H1 (cell line): ENCODE data around the gene AADACL2. TPM values are rescaled to one million over a fixed set of nuclear protein-coding genes. Genes with fewer than 3 reads are reported as not detected.

Source experiments
- YY1 ChIP-seq: IDR thresholded peaks from 2 replicates; pipeline ENCODE4 v1.6.1; 2011; ENCODE audit warnings: low read depth, mild to moderate bottlenecking, low read length
- polyA plus RNA-seq, 7 experiments: library from polyadenylated mRNA; depleted of rRNA in 3 of 7; stranded (reverse) in 5 of 7; unstranded in 2 of 7; fragments of >200 nt in 5 of 7; fragments of 200-250 nt in 2 of 7; gene quantifications; 1 replicate in 5 of 7; 2 replicates in 1 of 7; 4 replicates in 1 of 7; pipeline versions ENCODE4 v1.2.1 to v1.2.3, GENCODE V29; 2011 to 2013; ENCODE audit warnings: missing spikeins in 2 of 7, mixed read lengths in 2 of 7
- total RNA-seq: library from RNA; stranded (reverse); fragmentation: NEBNext Ultra II Directional; extraction: Animal tissue kit (Norgen Biotek cat#: 25700); gene quantifications from 2 replicates; pipeline ENCODE4 v1.2.1, GENCODE V29; 2021

The AADACL2 gene
- total and polyA plus RNA-seq, 2 of the 8 experiments (the other 6 are each of a cell fraction or from before 2014, with no cell fraction given), result not detected

DNA sequence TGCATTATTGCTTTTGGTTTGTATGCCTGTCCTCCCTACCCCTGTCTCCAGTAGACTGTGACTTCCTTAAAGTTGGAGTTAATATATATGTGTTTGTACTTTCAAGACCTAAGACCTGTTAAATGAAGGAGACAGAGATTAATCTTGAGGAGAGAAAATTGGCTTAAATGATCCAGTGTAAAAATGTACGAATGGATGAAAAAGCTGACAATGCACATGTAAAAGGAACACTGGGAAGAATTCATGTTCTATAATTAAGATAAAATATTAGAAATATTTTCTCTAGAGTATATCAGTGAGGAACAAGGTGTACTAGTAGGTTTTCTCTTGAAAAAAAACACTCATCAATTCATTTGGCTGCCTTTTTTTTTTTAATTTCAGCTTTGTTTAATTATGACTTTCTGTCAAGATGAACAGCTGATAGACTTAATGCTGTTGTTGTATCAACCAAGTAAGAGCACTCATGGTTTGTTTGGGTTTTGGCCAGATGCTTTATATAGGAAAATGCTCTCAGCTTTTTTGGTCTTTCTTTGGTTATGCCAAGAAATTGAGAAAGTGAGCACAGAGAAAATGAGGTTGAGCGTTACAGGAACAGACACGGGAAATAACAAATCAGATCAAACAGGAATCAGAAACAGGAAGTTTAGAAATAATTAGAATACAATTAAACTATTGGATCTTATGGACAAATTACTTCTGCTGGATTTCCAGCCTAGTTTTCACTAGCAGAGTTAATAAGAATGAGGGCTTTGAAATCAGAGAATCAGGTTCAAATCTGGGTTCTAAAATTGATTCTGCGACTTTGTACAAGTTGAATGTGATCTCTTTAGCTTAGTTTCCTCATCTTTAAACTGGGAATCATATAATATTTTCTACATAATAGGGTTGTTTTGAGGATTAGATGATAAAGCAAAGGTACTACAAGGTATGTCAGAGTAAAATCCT, 41.9 kb downstream of the AADACL2 start (continued):
- TF ChIP-seq YY1, result no peak
